Ovary (tissue), 3 donors: Measurements from ENCODE around the gene RNF135.

Experiments
- EP300 ChIP-seq: sonication (generic); formaldehyde crosslinking; IDR thresholded peaks from one replicate; pipeline ENCODE4 v1.6.1; 2017; ENCODE audit warnings: antibody characterized with exemption
- TF ChIP-seq, protein P1 (sequence below), 3 donors: fragments of 450-650 bp in 2 of 3; fragments of 200-600 bp in 1 of 3; IDR thresholded peaks; one replicate each; pipeline versions ENCODE4 v1.5.1 to v1.8.0; 2016 to 2022; ENCODE audit warnings: antibody characterized with exemption in 3 of 3, mild to moderate bottlenecking in 1 of 3
- donor health status: DM: no; HTN: no; CAD: no.

DNA sequence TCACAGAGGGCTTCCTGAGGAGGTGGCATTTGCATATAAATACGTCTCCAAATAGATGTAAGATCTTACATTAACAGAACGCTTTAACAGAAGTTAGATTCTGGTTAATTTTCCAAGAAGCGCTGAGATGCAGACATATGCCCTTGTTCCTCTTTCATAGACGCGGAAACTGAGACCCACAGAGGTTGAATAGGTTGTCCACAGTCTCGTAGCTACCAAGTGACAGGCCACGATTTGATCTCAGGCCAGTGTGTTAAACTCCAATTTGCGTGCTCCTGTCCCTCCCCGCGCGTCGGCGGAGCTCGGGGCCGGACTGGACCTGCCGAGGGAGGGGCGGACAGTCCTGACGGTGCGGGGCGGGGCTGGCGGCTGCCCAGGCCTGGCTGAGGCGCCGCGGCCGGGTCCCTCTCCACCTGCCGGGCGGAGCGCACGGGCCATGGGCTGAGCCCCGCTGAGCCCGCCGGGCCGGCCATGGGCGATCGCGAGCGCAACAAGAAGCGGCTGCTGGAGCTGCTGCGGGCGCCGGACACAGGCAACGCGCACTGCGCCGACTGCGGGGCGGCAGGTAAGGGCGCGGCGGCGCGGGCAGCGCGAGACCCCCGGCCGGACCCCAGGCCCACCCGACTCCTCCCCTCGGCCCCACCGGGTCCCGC, 49.2 kb upstream of the RNF135 start, which contains the start of gene ADAP2:
- TF ChIP-seq EP300: no peak
- TF ChIP-seq, protein P1, sequence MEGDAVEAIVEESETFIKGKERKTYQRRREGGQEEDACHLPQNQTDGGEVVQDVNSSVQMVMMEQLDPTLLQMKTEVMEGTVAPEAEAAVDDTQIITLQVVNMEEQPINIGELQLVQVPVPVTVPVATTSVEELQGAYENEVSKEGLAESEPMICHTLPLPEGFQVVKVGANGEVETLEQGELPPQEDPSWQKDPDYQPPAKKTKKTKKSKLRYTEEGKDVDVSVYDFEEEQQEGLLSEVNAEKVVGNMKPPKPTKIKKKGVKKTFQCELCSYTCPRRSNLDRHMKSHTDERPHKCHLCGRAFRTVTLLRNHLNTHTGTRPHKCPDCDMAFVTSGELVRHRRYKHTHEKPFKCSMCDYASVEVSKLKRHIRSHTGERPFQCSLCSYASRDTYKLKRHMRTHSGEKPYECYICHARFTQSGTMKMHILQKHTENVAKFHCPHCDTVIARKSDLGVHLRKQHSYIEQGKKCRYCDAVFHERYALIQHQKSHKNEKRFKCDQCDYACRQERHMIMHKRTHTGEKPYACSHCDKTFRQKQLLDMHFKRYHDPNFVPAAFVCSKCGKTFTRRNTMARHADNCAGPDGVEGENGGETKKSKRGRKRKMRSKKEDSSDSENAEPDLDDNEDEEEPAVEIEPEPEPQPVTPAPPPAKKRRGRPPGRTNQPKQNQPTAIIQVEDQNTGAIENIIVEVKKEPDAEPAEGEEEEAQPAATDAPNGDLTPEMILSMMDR (IDR thresholded peaks at IDR 0.05): no peak
